Activated CD4-positive, alpha-beta T cell treated with anti-CD3 and anti-CD28 coated beads for 36 hours (primary cell): ENCODE results near the gene SLC50A1. TPM values are rescaled to one million over a fixed set of nuclear protein-coding genes. Genes with fewer than 3 reads are reported as not detected.

ENCODE experiments used
- ATAC-seq: fragments of 200-7000 bp; cut with Tn5 transposase; one replicate; pipeline ENCODE4 v1.10.0; 2021; ENCODE audit warnings: mild to moderate bottlenecking, moderate library complexity
- CTCF ChIA-PET: fragments of 350-600 bp; sonication (Branson Sonifier 250); formaldehyde crosslinking; loops from one replicate; lab custom pipeline; 2021; ENCODE audit warnings: antibody characterized with exemption; lab: Charles Lee
- POLR2A ChIA-PET: fragments of 350-600 bp; sonication (Branson Sonifier 250); formaldehyde crosslinking; loops from one replicate; lab custom pipeline; 2021; ENCODE audit warnings: antibody characterized with exemption, inconsistent platforms; lab: Charles Lee
- DNase-seq: peaks from one replicate; pipeline ENCODE4 v3.0.0-alpha.2; 2020
- H3K27ac Mint-ChIP-seq: one replicate; pipeline ENCODE4 v1.8.0; 2021; ENCODE audit warnings: mixed read lengths
- H3K27me3 Mint-ChIP-seq: one replicate; pipeline ENCODE4 v1.8.0; 2021; ENCODE audit warnings: mixed read lengths
- H3K36me3 Mint-ChIP-seq: one replicate; pipeline ENCODE4 v1.8.0; 2021; ENCODE audit warnings: low read depth, mixed read lengths
- H3K4me1 Mint-ChIP-seq: one replicate; pipeline ENCODE4 v1.8.0; 2021; ENCODE audit warnings: mixed read lengths
- H3K4me3 Mint-ChIP-seq: one replicate; pipeline ENCODE4 v1.8.0; 2021; ENCODE audit warnings: mild to moderate bottlenecking, moderate library complexity, mixed read lengths
- H3K9me3 Mint-ChIP-seq: one replicate; pipeline ENCODE4 v1.8.0; 2021; ENCODE audit warnings: low read depth, mixed read lengths
- intact Hi-C, 2 experiments: fragments of 100-400 bp; cut with DNase I in 1 of 2; cut with micrococcal nuclease in 1 of 2; formaldehyde crosslinking; loops; one replicate each; pipeline versions ENCODE4 v1.14.2 to v1.15.1; 2022 to 2024; cut with DNase I, micrococcal nuclease
- total RNA-seq, 2 experiments: library from RNA; stranded (reverse); gene quantifications; one replicate each; pipeline ENCODE4 v1.2.3, GENCODE V29; 2021

SLC50A1 gene
- total RNA-seq, 2 experiments from 2014 or later: 50.2 to 58.0 TPM

DNA sequence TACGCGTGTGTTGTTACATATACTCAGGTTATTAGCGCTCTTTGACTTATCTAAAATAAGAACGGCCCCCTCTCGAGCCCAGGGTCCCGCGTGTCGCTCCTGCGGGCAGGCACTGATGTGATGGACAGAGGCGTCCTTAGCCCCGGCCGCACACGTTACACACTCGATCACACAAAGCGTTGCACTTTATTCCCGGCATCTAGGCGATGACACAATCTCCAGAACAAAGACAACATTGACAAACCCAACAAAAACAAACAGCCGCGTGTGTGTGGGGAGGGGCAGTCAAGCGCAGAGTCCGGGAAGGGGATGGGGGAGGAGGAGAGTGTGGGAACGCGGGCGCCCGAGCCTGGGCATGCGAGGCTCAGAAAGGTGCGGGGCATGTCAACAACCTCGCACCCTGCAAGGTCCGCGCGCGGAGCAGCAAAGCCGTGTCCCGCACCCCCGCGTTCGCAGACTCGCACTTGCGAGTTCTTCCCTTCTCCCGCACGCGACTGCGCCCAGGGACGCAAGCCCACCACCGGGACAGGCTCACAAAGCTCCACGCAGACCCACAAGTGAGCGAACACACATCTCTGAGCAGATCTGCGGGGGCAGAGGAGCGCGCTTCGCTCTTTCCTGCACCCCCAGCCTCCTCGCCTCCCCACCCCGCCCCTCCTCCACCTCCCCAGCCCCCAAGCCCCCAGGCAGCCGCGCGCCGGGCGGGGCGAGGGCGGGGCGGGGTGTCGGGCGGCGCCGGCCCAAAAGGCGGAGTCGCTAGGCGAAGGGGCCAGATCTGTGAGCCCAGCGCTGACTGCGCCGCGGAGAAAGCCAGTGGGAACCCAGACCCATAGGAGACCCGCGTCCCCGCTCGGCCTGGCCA lies 8.3 kb upstream of the SLC50A1 start, which contains the start of gene EFNA1:
EFNA1 (plus strand) TSS at position 772 of the 862 bp plus-strand sequence. CDS start 102 bp downstream, outside the sequence.
- Mint-ChIP-seq H3K36me3 (no peaks in the 10 kb centered on the region), H3K27me3 (peaks cover 20% of the 10 kb centered on the region), H3K4me3 (peak within 1 kb of the TSS; percentile 66), H3K4me1 (peaks cover 32% of the 10 kb centered on the region), H3K27ac (peak within 1 kb of the TSS; percentile 55), H3K9me3 (no peaks in the 10 kb centered on the region)
- POLR2A ChIA-PET: no interaction called here
- CTCF ChIA-PET: interaction anchor here (1.2 to 2.0 kb wide), 2 partner anchors 36 to 45 kb away, joined by 5 to 9 read pairs (median 6); partner anchors contain the start of gene KRTCAP2
- ATAC-seq: peak; percentile 48
- DNase-seq: peak; percentile 55
- intact Hi-C loops: loop anchor here in 1 of 2 experiments (5.0 kb wide), 1 partner anchor 35 kb away; no protein-coding TSS in a partner anchor

DNA sequence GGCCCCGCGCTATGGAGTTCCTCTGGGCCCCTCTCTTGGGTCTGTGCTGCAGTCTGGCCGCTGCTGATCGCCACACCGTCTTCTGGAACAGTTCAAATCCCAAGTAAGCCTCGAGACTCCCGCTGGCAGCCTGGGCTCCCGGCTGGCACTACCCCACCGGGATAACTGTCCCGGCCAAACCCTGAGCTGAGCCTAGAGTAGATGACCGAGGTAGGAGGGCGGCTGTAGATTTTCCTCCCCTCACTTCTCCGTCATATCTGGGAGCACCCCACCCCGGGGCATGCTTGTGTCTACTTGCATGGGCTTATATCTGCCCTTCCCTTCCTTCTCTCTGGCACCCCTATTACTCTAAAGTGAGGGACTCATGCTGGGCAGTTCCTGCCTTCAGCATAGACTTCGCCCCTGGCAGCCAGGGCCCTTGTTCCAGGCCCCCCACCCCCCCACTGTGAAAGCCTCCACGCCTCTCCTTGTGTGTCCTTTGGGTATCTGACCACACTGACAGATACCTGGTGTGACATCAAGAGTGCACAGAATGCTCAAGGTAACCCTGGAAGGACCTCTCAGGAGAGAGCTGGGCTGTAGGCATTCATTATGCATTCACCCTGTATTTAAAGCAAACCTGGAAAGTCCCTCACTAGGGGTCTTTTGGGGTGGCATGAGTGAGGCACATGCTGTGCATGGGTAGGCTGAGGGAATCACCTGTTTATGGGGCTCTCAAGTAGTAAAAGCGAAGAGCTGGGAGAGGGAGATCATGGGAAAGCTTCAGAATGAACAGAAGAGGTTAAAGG lies 7.5 kb upstream of the SLC50A1 start:
- peaks cover 20% of the 10 kb centered on the region for H3K27me3 Mint-ChIP-seq
- peak overlapping the region; percentile 66 for H3K4me3 Mint-ChIP-seq
- peaks cover 32% of the 10 kb centered on the region for H3K4me1 Mint-ChIP-seq
- no peaks in the 10 kb centered on the region for H3K9me3 Mint-ChIP-seq
- ATAC-seq: no peak
- DNase-seq: no peak
- ChIA-PET POLR2A (interaction anchor here (0.7 to 0.8 kb wide), 2 partner anchors 43 to 732 kb away, joined by 3 read pairs; no protein-coding TSS in a partner anchor), CTCF (interaction anchor here (0.7 to 3.4 kb wide), 8 partner anchors 37 to 50 kb away, joined by 3 to 10 read pairs (median 4); partner anchors contain the start of gene KRTCAP2)
- intact Hi-C loops: loop anchor here in 1 of 2 experiments (5.0 kb wide), 1 partner anchor 36 kb away; no protein-coding TSS in a partner anchor
- H3K27ac Mint-ChIP-seq: peak overlapping the region; percentile 55
- no peaks in the 10 kb centered on the region for H3K36me3 Mint-ChIP-seq

DNA sequence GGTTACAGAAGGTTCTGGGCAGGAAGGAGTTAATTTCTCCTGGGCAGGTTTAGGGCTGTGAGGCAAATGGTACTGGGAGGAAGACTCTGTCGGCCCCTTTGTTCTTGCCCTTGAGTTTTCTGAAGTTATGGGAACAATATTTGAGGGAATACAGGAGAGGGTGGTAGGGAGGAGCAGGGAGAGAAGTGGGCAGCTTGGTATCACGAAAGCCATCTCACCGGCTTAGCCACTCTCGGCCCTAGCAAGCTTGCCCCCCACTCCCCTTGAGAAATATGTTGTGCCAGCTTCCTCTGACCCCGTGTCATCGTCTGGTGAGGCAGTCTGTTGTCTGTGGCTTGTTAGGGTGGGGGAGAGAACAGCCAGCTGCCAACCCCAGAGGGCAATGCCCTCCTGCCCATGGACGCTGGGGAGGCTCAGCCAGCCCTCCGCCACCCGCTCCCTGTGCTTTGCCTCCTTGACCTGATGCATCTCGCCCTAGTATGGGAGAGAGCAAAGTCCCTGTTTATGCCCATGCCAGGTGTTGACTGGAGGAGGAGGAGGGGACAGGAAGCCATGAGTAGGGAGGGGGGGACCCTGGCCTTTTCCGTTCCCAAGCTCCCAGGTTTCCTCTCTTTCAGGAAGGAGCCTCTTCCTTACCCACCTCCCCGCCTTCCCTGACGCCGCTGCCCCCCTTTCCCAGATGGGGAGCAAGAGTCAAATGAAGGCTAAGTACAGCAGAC lies 6.7 kb upstream of the SLC50A1 start:
- DNase-seq: no peak
- ATAC-seq: no peak
- H3K4me3 Mint-ChIP-seq: peak overlapping the region; percentile 66
- H3K9me3 Mint-ChIP-seq: no peaks in the 10 kb centered on the region
- H3K27me3 Mint-ChIP-seq: peaks cover 20% of the 10 kb centered on the region
- POLR2A ChIA-PET: interaction anchor here (0.7 to 0.8 kb wide), 2 partner anchors 44 to 731 kb away, joined by 3 read pairs; no protein-coding TSS in a partner anchor
- no peaks in the 10 kb centered on the region for H3K36me3 Mint-ChIP-seq
- CTCF ChIA-PET: interaction anchor here (0.6 to 3.4 kb wide), 9 partner anchors 37 to 735 kb away, joined by 3 to 10 read pairs (median 4); partner anchors contain the start of gene KRTCAP2
- peak overlapping the region; percentile 55 for H3K27ac Mint-ChIP-seq
- H3K4me1 Mint-ChIP-seq: peaks cover 32% of the 10 kb centered on the region
- intact Hi-C loops: loop anchor here in 1 of 2 experiments (5.0 kb wide), 1 partner anchor 37 kb away; no protein-coding TSS in a partner anchor

DNA sequence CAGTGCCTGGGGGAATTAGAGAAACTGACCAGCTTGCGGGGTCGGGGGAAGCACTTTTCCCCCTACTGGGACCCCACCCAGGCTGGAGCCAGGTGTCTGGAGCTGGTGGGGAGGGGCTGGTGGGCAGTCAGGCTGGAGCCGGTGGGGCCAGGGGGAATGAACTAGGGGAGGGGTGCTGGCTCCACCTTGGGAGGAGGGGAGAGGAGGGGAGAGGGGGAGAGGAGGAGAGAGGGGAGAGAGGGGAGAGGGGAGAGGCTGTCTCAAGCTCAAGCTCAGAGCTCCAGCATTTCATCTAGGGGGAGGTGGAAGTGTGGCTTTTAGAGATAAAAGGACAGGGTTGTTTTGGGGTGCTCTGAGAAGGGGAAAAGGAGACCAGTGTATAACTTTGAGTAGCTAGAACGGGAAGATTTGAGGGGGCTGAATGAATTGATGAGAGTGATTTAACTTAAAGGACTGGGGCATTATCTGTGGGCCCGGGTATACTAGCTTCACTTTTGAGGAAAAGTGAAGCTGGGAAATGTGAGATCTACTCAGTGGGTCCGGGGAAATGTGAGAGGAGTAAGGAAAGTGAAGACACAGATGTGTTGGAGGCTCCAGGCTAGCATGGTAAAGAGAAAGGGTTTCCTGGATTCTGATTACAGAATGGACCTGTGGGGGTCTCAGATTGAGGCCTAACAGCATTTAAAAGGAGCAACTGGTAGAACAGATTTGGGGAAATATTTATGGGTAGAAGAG lies 5.2 kb upstream of the SLC50A1 start:
- Mint-ChIP-seq H3K4me1 (peaks cover 40% of the 10 kb centered on the region), H3K27me3 (peaks cover 20% of the 10 kb centered on the region), H3K4me3 (no peak overlapping the region), H3K27ac (no peak overlapping the region), H3K9me3 (no peaks in the 10 kb centered on the region), H3K36me3 (peaks cover 3% of the 10 kb centered on the region)
- ChIA-PET POLR2A (interaction anchor here (0.6 kb wide), 1 partner anchor 63 kb away, joined by 3 read pairs; no protein-coding TSS in a partner anchor), CTCF (interaction anchor here (0.6 to 3.4 kb wide), 7 partner anchors 12 to 349 kb away, joined by 3 to 10 read pairs (median 3); partner anchors contain the start of gene KRTCAP2)
- no peak for DNase-seq
- intact Hi-C loops: no loop called here
- ATAC-seq: no peak

DNA sequence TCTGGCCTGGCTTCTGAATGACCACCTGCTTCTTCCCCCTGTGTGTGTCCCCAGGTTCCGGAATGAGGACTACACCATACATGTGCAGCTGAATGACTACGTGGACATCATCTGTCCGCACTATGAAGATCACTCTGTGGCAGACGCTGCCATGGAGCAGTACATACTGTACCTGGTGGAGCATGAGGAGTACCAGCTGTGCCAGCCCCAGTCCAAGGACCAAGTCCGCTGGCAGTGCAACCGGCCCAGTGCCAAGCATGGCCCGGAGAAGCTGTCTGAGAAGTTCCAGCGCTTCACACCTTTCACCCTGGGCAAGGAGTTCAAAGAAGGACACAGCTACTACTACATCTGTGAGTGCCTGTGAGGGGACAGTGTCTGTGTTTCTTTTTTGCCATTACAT lies 4.4 kb upstream of the SLC50A1 start:
- ChIA-PET CTCF (interaction anchor here (0.8 to 3.4 kb wide), 4 partner anchors 36 to 46 kb away, joined by 3 to 10 read pairs (median 4); partner anchors contain the start of gene KRTCAP2), POLR2A (no interaction called here)
- Mint-ChIP-seq H3K27ac (no peak overlapping the region), H3K4me3 (no peak overlapping the region), H3K36me3 (peaks cover 5% of the 10 kb centered on the region), H3K4me1 (peaks cover 40% of the 10 kb centered on the region), H3K27me3 (peaks cover 18% of the 10 kb centered on the region), H3K9me3 (no peaks in the 10 kb centered on the region)
- ATAC-seq: no peak
- intact Hi-C loops: no loop called here
- no peak for DNase-seq

DNA sequence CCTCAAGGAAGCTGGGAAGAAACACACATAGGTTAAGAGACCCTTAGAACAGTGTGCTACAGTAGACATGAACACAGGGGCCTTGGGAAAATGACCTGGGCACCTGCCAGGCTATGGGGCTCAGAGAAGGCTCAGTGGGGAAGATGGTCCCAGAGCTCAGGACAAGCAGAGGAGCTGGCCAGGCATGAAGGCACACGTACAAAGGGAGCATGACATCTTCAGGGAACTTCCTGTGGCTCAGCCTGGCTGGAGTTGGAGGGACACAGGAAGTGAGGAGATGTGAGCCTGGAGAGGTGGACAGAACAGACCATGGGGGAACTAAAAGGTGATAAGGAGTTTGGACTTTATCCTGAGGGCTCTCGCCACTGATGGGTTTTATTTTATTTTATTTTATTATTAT lies 3.8 kb upstream of the SLC50A1 start:
- peaks cover 15% of the 10 kb centered on the region for H3K27me3 Mint-ChIP-seq
- intact Hi-C loops: no loop called here
- POLR2A ChIA-PET: no interaction called here

DNA sequence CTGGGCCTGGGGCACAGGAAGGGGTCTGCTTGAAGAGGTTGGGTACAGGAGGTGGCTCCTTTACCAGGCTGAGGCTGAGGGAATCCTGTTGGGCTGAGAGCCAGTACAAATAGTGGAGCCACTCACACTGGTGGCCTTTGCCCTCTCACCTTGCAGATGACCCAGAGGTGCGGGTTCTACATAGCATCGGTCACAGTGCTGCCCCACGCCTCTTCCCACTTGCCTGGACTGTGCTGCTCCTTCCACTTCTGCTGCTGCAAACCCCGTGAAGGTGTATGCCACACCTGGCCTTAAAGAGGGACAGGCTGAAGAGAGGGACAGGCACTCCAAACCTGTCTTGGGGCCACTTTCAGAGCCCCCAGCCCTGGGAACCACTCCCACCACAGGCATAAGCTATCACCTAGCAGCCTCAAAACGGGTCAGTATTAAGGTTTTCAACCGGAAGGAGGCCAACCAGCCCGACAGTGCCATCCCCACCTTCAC lies 1.8 kb upstream of the SLC50A1 start:
- no peaks in the 10 kb centered on the region for H3K9me3 Mint-ChIP-seq
- CTCF ChIA-PET: interaction anchor here (1.1 to 3.7 kb wide), 6 partner anchors 17 to 74 kb away, joined by 4 to 28 read pairs (median 6); partner anchors contain the start of genes KRTCAP2, THBS3 and TRIM46
- POLR2A ChIA-PET: no interaction called here
- H3K4me3 Mint-ChIP-seq: no peak overlapping the region
- ATAC-seq: no peak
- no peaks in the 10 kb centered on the region for H3K27me3 Mint-ChIP-seq
- H3K4me1 Mint-ChIP-seq: peaks cover 44% of the 10 kb centered on the region
- H3K27ac Mint-ChIP-seq: no peak overlapping the region
- intact Hi-C loops: loop anchor here (2.0 kb wide), 2 partner anchors 49 to 575 kb away; partner anchors contain the start of gene UBE2Q1 (in 1 of the 2)
- no peak for DNase-seq
- H3K36me3 Mint-ChIP-seq: peaks cover 22% of the 10 kb centered on the region

More for the DNA sequence above, 3.8 kb upstream of the SLC50A1 start:
- peaks cover 8% of the 10 kb centered on the region for H3K36me3 Mint-ChIP-seq
- H3K9me3 Mint-ChIP-seq: no peaks in the 10 kb centered on the region
- H3K4me3 Mint-ChIP-seq: no peak overlapping the region
- DNase-seq (no peak), ATAC-seq (no peak)
- CTCF ChIA-PET: interaction anchor here (2.7 kb wide), 1 partner anchor 40 kb away, joined by 6 read pairs; no protein-coding TSS in a partner anchor
- H3K4me1 Mint-ChIP-seq: peaks cover 42% of the 10 kb centered on the region
- H3K27ac Mint-ChIP-seq: no peak overlapping the region

DNA sequence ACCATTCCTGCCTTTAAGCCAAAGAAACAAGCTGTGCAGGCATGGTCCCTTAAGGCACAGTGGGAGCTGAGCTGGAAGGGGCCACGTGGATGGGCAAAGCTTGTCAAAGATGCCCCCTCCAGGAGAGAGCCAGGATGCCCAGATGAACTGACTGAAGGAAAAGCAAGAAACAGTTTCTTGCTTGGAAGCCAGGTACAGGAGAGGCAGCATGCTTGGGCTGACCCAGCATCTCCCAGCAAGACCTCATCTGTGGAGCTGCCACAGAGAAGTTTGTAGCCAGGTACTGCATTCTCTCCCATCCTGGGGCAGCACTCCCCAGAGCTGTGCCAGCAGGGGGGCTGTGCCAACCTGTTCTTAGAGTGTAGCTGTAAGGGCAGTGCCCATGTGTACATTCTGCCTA lies 1.3 kb upstream of the SLC50A1 start:
- H3K27me3 Mint-ChIP-seq: no peaks in the 10 kb centered on the region
- intact Hi-C loops: loop anchor here (2.0 kb wide), 2 partner anchors 50 to 576 kb away; partner anchors contain the start of gene UBE2Q1 (in 1 of the 2)

DNA sequence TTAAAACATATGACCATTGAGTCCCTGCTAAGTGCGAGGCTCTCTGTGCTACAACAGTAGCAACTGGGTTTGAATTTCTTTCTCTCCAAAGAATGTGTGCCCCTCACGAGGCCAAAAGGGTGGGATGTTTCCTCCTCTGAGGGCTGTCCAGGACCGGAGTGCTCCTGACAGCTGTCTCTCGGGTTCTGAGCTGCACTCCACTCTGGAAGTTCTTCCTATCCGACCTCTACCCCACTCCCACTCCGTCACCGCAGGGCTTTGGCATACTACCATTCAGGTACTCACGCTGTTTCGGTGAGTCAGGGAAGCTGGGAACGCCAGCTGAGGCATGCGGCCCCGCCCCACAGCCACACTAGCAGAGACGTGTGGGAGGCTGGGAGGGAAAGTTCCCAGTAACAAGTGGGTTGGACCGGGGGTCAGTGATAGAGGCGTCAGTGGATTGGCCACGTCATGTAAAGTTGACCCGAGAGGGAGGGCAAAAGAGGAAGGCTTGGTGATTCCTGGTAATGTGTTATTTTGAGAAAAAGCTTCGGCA lies 705 bp upstream of the SLC50A1 start:
- DNase-seq: peak; percentile 88
- CTCF ChIA-PET: interaction anchor here (0.5 to 3.7 kb wide), 15 partner anchors 12 to 1037 kb away, joined by 3 to 28 read pairs (median 4); partner anchors contain the start of genes KRTCAP2, THBS3 and TRIM46
- peak; percentile 52 for ATAC-seq
- peak overlapping the region; percentile 96 for H3K4me3 Mint-ChIP-seq
- H3K9me3 Mint-ChIP-seq: no peaks in the 10 kb centered on the region
- peaks cover 35% of the 10 kb centered on the region for H3K4me1 Mint-ChIP-seq
- intact Hi-C loops: loop anchor here (1.0 to 5.0 kb wide), 16 partner anchors 38 to 913 kb away; partner anchors contain the start of genes CKS1B (in 1 of the 2), EFNA4 (in 1 of the 2), FDPS (in 1 of the 2) and GON4L (in 1 of the 2)
- H3K27me3 Mint-ChIP-seq: no peaks in the 10 kb centered on the region
- POLR2A ChIA-PET: interaction anchor here (0.5 kb wide), 1 partner anchor 979 kb away, joined by 3 read pairs; no protein-coding TSS in a partner anchor
- peaks cover 30% of the 10 kb centered on the region for H3K36me3 Mint-ChIP-seq
- H3K27ac Mint-ChIP-seq: peak overlapping the region; percentile 97

More for the DNA sequence above, 1.3 kb upstream of the SLC50A1 start:
- Mint-ChIP-seq H3K27ac (no peak overlapping the region), H3K9me3 (no peaks in the 10 kb centered on the region), H3K4me1 (peaks cover 41% of the 10 kb centered on the region), H3K4me3 (peak overlapping the region; percentile 96), H3K36me3 (peaks cover 24% of the 10 kb centered on the region)
- ATAC-seq: no peak
- DNase-seq: no peak
- CTCF ChIA-PET: interaction anchor here (0.5 to 3.7 kb wide), 13 partner anchors 18 to 1037 kb away, joined by 3 to 28 read pairs (median 4); partner anchors contain the start of genes KRTCAP2, THBS3 and TRIM46
- POLR2A ChIA-PET: interaction anchor here (0.5 kb wide), 1 partner anchor 979 kb away, joined by 3 read pairs; no protein-coding TSS in a partner anchor
